Smooth muscle cell (in vitro differentiated cells): ENCODE results near the gene MYL5. TPM values are rescaled to one million over a fixed set of nuclear protein-coding genes. Genes with fewer than 3 reads are reported as not detected.

Source experiments
- DNase-seq: peaks from one replicate; lab custom pipeline; 2025; ENCODE audit not compliant: unreplicated experiment; lab: John Stamatoyannopoulos, UW
- H2AFZ ChIP-seq: fragments of 200-600 bp; sonication (generic); 2 replicates; pipeline ENCODE4 v1.6.0; 2016; ENCODE audit warnings: antibody characterized with exemption, low read depth, mild to moderate bottlenecking
- H3F3A ChIP-seq: fragments of 200-600 bp; sonication (generic); 2 replicates; pipeline ENCODE4 v1.6.0; 2017; ENCODE audit warnings: antibody characterized with exemption, low read depth
- H3K27ac ChIP-seq: fragments of 200-600 bp; sonication (generic); 2 replicates; pipeline ENCODE4 v1.5.1; 2016; ENCODE audit warnings: low read depth, mild to moderate bottlenecking
- H3K27me3 ChIP-seq: fragments of 200-600 bp; sonication (generic); 2 replicates; pipeline ENCODE4 v1.6.1; 2016; ENCODE audit warnings: low read depth, mild to moderate bottlenecking
- H3K36me3 ChIP-seq: fragments of 200-600 bp; sonication (generic); 2 replicates; pipeline ENCODE4 v1.5.1; 2016; ENCODE audit warnings: low read depth
- H3K4me1 ChIP-seq: fragments of 200-600 bp; sonication (generic); 2 replicates; pipeline ENCODE4 v1.5.1; 2016; ENCODE audit warnings: low read depth
- H3K4me2 ChIP-seq: fragments of 200-600 bp; sonication (generic); 2 replicates; pipeline ENCODE4 v1.6.0; 2016; ENCODE audit warnings: mild to moderate bottlenecking
- H3K4me3 ChIP-seq: fragments of 200-600 bp; sonication (generic); 2 replicates; pipeline ENCODE4 v1.5.1; 2016; ENCODE audit warnings: mild to moderate bottlenecking
- H3K79me2 ChIP-seq: fragments of 200-600 bp; sonication (generic); 2 replicates; pipeline ENCODE4 v1.6.0; 2016; ENCODE audit warnings: low read depth, mild to moderate bottlenecking
- H3K9ac ChIP-seq: fragments of 200-600 bp; sonication (generic); 2 replicates; pipeline ENCODE4 v1.6.0; 2016; ENCODE audit warnings: low read depth
- H3K9me3 ChIP-seq: fragments of 200-600 bp; sonication (generic); replicated peaks from 2 replicates; pipeline ENCODE4 v1.5.1; 2016; ENCODE audit warnings: low read depth
- H4K20me1 ChIP-seq: fragments of 200-600 bp; sonication (generic); 2 replicates; pipeline ENCODE4 v1.6.0; 2016; ENCODE audit warnings: low read depth
- CTCF ChIP-seq: fragments of 200-600 bp; sonication (generic); IDR thresholded peaks from 2 replicates; pipeline ENCODE4 v1.5.1; 2017; ENCODE audit warnings: borderline replicate concordance, mild to moderate bottlenecking, antibody characterized with exemption; ENCODE audit not compliant: insufficient read depth, poor library complexity, severe bottlenecking
- WGBS: methylation state at CpG from one replicate; pipeline ENCODE4 v1.1.7; 2016; ENCODE audit warnings: low lambda C conversion rate; 5-methylcytosine and 5-hydroxymethylcytosine counted together
- polyA plus RNA-seq: library from polyadenylated mRNA; unstranded; fragments of >200 nt; fragmentation: Nextera tagmentation; extraction: Ambion mirVana; gene quantifications from 2 replicates; pipeline ENCODE4 v1.2.1, GENCODE V29; 2016
- total RNA-seq: library from RNA; depleted of rRNA; stranded (reverse); fragments of >200 nt; gene quantifications from 2 replicates; pipeline ENCODE4 v1.2.3, GENCODE V29; 2014

MYL5 gene
- total and polyA plus RNA-seq, 2 experiments from 2014 or later, result 6.7 to 6.8 TPM

- H2AFZ ChIP-seq, result no peak overlapping the region
- H3K79me2 ChIP-seq, result no peaks in the 10 kb centered on the region
- H4K20me1 ChIP-seq, result no peaks in the 10 kb centered on the region
- no peaks in the 10 kb centered on the region for H3F3A ChIP-seq
- H3K4me2 ChIP-seq, result no peak overlapping the region
- DNase-seq, result no peak
- no peaks in the 10 kb centered on the region for H3K9me3 ChIP-seq
- no peaks in the 10 kb centered on the region for H3K4me1 ChIP-seq
- H3K27ac ChIP-seq, result no peak overlapping the region
- 89% methylated on average over 13 of the region's 13 CpGs for whole genome bisulfite sequencing
- no peaks in the 10 kb centered on the region for H3K36me3 ChIP-seq
- H3K4me3 ChIP-seq, result no peak overlapping the region
- TF ChIP-seq CTCF, result no peak
- no peaks in the 10 kb centered on the region for H3K27me3 ChIP-seq
- H3K9ac ChIP-seq, result no peak overlapping the region
These were observed 26.9 kb upstream of the MYL5 start for GRCh38 chr4:647481-647880.

GRCh38 chr4:648579-649292 is 25.6 kb upstream of the MYL5 start:
- TF ChIP-seq CTCF, result no peak
- no peaks in the 10 kb centered on the region for H3K9me3 ChIP-seq
- H3K4me3 ChIP-seq, result no peak overlapping the region
- 82% methylated on average over 28 of the region's 28 CpGs for WGBS
- no peaks in the 10 kb centered on the region for H3K4me1 ChIP-seq
- no peaks in the 10 kb centered on the region for H3F3A ChIP-seq
- H3K4me2 ChIP-seq, result no peak overlapping the region
- no peak overlapping the region for H3K9ac ChIP-seq
- H3K79me2 ChIP-seq, result no peaks in the 10 kb centered on the region
- no peak overlapping the region for H3K27ac ChIP-seq
- no peak for DNase-seq
- no peaks in the 10 kb centered on the region for H3K36me3 ChIP-seq
- no peaks in the 10 kb centered on the region for H3K27me3 ChIP-seq
- no peak overlapping the region for H2AFZ ChIP-seq
- H4K20me1 ChIP-seq, result no peaks in the 10 kb centered on the region

- no peaks in the 10 kb centered on the region for H3K36me3 ChIP-seq
- DNase-seq, result no peak
- H2AFZ ChIP-seq, result no peak overlapping the region
- no peaks in the 10 kb centered on the region for H3K9me3 ChIP-seq
- no peaks in the 10 kb centered on the region for H3K4me1 ChIP-seq
- no peak for TF ChIP-seq CTCF
- WGBS, result 91% methylated on average over 7 of the region's 7 CpGs
- H3K79me2 ChIP-seq, result no peaks in the 10 kb centered on the region
- H3K4me3 ChIP-seq, result no peak overlapping the region
- no peak overlapping the region for H3K4me2 ChIP-seq
- no peaks in the 10 kb centered on the region for H4K20me1 ChIP-seq
- H3K27me3 ChIP-seq, result no peaks in the 10 kb centered on the region
- no peak overlapping the region for H3K9ac ChIP-seq
- H3K27ac ChIP-seq, result no peak overlapping the region
- H3F3A ChIP-seq, result no peaks in the 10 kb centered on the region
These were observed 25.1 kb upstream of the MYL5 start for GRCh38 chr4:649293-649625.

- Histone ChIP-seq H3K79me2 (no peaks in the 10 kb centered on the region), H3K27ac (no peak overlapping the region), H3K4me3 (no peak overlapping the region), H4K20me1 (no peaks in the 10 kb centered on the region), H3F3A (no peaks in the 10 kb centered on the region), H3K4me2 (no peak overlapping the region), H2AFZ (no peak overlapping the region), H3K9me3 (no peaks in the 10 kb centered on the region), H3K36me3 (no peaks in the 10 kb centered on the region), H3K9ac (no peak overlapping the region), H3K27me3 (no peaks in the 10 kb centered on the region), H3K4me1 (no peaks in the 10 kb centered on the region)
- DNase-seq, result no peak
- 93% methylated on average over 13 of the region's 13 CpGs for WGBS
- no peak for TF ChIP-seq CTCF
These were observed 24.5 kb upstream of the MYL5 start for GRCh38 chr4:649751-650310.
